ENCODE results near the gene ASB6. TPM values are rescaled to one million over a fixed set of nuclear protein-coding genes. Genes with fewer than 3 reads are reported as not detected.

Gene ASB6
- total RNA-seq, 4 donors from 2014 or later, result 15.4 to 22.5 (median 17.6) TPM

DNA sequence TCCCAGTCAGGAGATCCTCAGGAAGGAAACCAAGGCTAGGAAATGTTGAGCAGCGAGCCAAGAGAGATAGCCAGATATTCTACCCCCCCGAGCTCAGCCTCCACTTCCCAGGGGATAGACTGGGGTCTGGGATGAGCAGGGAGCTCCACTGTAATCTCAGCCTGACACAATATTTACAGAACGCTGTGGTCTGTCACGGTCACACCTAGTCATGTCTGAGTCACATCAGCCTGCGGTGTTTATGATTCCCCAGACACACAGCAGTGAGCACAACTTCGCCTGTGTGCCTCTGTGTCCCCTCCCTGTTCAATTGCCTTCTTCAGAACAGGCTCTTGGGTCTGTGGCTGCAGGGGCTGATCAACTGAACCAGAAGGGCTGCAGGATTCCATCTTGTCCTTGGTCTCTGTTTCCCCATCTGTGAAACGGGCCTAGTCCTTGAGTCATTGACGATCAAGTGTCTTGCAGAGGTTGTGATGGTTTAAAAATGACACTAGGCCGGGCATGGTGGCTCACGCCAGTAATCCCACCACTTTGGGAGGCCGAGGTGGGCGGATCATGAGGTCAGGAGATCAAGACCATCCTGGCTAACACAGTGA is 14.9 kb upstream of the ASB6 start:
- Histone ChIP-seq H3K27me3 (no peaks in the 10 kb centered on the region), H3K9me3 (no peaks in the 10 kb centered on the region), H3K36me3 (no peaks in the 10 kb centered on the region), H3K4me3 (no peak overlapping the region), H3K4me1 (peaks cover 0 to 23% (median 0%) of the 10 kb centered on the region in 3 donors), H3K27ac (no peak overlapping the region)
- TF ChIP-seq POLR2A (IDR thresholded peaks at IDR 0.05), result no peak
- TF ChIP-seq, protein P1, sequence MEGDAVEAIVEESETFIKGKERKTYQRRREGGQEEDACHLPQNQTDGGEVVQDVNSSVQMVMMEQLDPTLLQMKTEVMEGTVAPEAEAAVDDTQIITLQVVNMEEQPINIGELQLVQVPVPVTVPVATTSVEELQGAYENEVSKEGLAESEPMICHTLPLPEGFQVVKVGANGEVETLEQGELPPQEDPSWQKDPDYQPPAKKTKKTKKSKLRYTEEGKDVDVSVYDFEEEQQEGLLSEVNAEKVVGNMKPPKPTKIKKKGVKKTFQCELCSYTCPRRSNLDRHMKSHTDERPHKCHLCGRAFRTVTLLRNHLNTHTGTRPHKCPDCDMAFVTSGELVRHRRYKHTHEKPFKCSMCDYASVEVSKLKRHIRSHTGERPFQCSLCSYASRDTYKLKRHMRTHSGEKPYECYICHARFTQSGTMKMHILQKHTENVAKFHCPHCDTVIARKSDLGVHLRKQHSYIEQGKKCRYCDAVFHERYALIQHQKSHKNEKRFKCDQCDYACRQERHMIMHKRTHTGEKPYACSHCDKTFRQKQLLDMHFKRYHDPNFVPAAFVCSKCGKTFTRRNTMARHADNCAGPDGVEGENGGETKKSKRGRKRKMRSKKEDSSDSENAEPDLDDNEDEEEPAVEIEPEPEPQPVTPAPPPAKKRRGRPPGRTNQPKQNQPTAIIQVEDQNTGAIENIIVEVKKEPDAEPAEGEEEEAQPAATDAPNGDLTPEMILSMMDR (IDR thresholded peaks at IDR 0.05), result no peak
- intact Hi-C loops (cut with DNase I), result no loop called here
- DNase-seq, result no peak
- WGBS, 2 donors, result 38 to 66% methylated on average over 4 to 10 of the region's 12 CpGs

DNA sequence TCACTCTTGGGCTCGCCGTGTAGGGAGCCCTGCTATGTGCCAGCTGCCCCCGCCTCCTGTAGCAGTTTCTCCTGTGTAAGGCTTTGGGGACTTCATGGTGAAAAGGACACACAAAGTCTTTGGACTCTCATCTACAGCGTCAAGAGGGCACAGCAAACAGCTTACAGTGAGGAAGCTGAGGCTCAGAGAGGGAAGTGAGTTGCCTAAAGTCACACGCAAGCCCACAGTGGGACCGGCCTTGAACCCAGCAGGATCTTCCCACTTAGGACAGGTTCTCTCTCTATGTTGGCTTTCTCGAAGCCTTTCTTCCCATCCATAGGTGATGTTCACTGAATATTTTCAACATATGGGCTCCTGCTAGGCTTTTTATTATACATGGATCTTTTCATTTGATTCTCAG is 13.7 kb upstream of the ASB6 start:
- H3K4me1 ChIP-seq, result peaks cover 0 to 28% (median 0%) of the 10 kb centered on the region in 3 donors
- 70 to 78% methylated on average over 5 to 7 of the region's 7 CpGs for WGBS, 2 donors
- TF ChIP-seq, protein P1 (IDR thresholded peaks at IDR 0.05), result no peak
- TF ChIP-seq POLR2A (IDR thresholded peaks at IDR 0.05), result no peak
- H3K4me3 ChIP-seq, result no peak overlapping the region
- no peak overlapping the region for H3K27ac ChIP-seq
- no peaks in the 10 kb centered on the region for H3K27me3 ChIP-seq
- DNase-seq, result no peak
- intact Hi-C loops (cut with DNase I), result no loop called here
- no peaks in the 10 kb centered on the region for H3K36me3 ChIP-seq
- no peaks in the 10 kb centered on the region for H3K9me3 ChIP-seq

DNA sequence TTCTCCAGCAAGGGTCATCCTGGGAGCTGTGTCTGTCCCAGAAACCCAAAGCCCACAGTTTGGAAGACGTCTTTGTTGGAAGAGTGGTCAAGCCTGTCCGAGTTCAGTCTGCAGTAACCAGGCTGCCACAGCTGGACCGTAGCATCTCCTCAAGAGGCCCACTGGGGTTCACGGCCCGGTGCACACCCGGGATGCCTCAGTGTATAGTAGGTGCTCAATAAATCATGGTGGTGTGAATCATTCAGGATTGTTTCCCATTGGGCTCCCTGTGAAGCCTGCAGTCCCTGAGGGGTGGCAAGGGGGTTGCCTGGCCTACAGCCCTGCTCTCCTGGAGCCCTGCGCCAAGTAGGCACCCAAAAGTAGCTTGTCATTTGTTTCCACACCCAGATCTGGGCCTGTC is 13.2 kb upstream of the ASB6 start:
- Histone ChIP-seq H3K4me3 (no peak overlapping the region), H3K36me3 (no peaks in the 10 kb centered on the region), H3K27me3 (no peaks in the 10 kb centered on the region), H3K9me3 (no peaks in the 10 kb centered on the region), H3K4me1 (peaks cover 0 to 34% (median 0%) of the 10 kb centered on the region in 3 donors), H3K27ac (no peak overlapping the region)
- TF ChIP-seq, protein P1 (IDR thresholded peaks at IDR 0.05), result no peak
- no peak for TF ChIP-seq POLR2A (IDR thresholded peaks at IDR 0.05)
- 87 to 90% methylated on average over 2 to 6 of the region's 7 CpGs for WGBS, 2 donors
- intact Hi-C loops (cut with DNase I), result no loop called here
- DNase-seq, result no peak

DNA sequence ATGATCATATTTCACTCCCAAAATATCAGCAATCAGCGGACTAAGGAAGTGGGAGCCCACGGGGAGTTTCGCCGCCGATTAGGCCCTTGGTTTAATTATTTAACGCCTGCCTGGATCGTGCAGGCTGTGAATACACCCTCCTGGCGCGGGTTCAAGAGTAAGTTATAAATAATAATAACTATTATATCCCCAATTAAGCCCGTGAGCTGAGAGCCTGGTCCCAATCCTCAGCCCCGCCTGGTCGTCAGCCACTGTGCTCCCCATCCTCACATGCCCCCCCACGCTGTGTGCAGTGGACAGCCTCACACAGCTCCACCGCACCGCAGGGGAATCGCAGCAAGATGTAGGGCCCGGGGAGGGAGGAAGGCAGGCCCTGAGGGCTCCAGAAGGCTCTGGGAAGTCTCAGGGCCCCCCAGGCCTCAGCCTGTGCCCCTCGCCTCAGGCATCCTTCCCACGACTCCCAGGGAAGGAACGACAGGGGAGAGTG is 12.6 kb upstream of the ASB6 start:
- Histone ChIP-seq H3K9me3 (no peaks in the 10 kb centered on the region), H3K27me3 (no peaks in the 10 kb centered on the region), H3K27ac (peak overlapping the region in 3 of 4 donors; percentile 22 to 54 (median 27)), H3K4me1 (peaks cover 0 to 34% (median 0%) of the 10 kb centered on the region in 3 donors), H3K36me3 (no peaks in the 10 kb centered on the region), H3K4me3 (peak overlapping the region in 1 of 4 donors; percentile 5)
- intact Hi-C loops (cut with DNase I), result no loop called here
- TF ChIP-seq POLR2A (IDR thresholded peaks at IDR 0.05), result no peak
- TF ChIP-seq, protein P1 (IDR thresholded peaks at IDR 0.05), result no peak
- WGBS, 2 donors, result 54 to 60% methylated on average over 14 to 19 of the region's 20 CpGs
- no peak for DNase-seq

DNA sequence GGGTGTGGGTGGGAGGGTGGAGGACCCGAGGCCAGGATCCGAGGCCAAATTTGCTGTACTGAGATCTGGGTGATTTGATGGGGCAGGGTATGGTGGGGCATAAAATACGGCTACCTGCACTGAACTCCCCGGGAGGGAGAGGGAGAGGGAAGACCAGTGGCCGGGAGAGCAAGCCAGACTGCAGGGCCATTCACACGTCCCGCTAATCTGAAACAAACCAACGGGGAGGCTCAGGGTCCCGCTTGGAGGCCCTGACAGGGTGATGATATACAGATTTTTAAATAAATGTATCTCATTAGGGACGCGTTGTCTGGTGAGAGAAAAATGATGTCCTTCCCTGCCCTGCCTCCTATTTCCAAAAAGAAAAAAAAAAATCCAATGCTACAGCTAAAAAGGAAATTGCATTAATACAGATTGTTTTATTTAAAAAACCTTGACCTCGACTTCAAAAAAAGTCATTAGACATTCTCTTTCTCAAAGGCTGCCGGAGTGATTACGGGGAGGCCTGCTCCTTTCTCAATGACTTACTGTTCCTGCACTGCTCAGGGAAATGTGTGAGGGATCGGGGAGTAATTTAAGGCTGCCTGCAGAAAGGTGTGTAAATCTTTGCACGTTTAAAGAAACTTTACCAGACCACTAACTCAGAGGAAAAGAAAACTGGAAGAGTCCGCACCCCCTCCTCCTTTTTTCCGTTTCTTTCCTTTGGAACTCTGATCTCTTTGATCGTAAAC is 12.0 kb upstream of the ASB6 start:
- no peak for DNase-seq
- no peak for TF ChIP-seq POLR2A (IDR thresholded peaks at IDR 0.05)
- TF ChIP-seq, protein P1 (IDR thresholded peaks at IDR 0.05), result no peak
- no peaks in the 10 kb centered on the region for H3K27me3 ChIP-seq
- H3K36me3 ChIP-seq, result no peaks in the 10 kb centered on the region
- peak overlapping the region; percentile 16 to 54 (median 24) for H3K27ac ChIP-seq
- no peaks in the 10 kb centered on the region for H3K9me3 ChIP-seq
- intact Hi-C loops (cut with DNase I), result no loop called here
- 54 to 59% methylated on average over 19 of the region's 19 CpGs for WGBS, 2 donors
- H3K4me3 ChIP-seq, result no peak overlapping the region
- peaks cover 0 to 39% (median 0%) of the 10 kb centered on the region in 3 donors for H3K4me1 ChIP-seq
